ENCODE data around the gene MTX3.

MTX3 gene

GRCh38 chr5:79983618-79984017 is 7.4 kb downstream of the MTX3 start:
- Histone ChIP-seq H3K27me3 (ENCODE audit: control insufficient read depth in 1 of 2, insufficient read depth in 1 of 2, low read length in 2 of 2) (no peaks in the 10 kb centered on the region), H3K4ac (ENCODE audit: low read depth in 1 of 2, low read length in 2 of 2) (no peak overlapping the region), H4K91ac (ENCODE audit: low read length) (no peak overlapping the region), H3K23ac (ENCODE audit: low read length in 2 of 2) (no peak overlapping the region), H3K4me1 (ENCODE audit: control insufficient read depth, insufficient read depth, low read depth, low read length) (no peaks in the 10 kb centered on the region), H3K4me2 (ENCODE audit: low read length, poor library complexity, severe bottlenecking) (no peak overlapping the region), H3K36me3 (ENCODE audit: control insufficient read depth in 1 of 2, insufficient read depth in 2 of 2, low read depth in 1 of 2, low read length in 2 of 2) (peaks cover 2 to 91% of the 10 kb centered on the region in 2 experiments), H3K18ac (ENCODE audit: low read depth in 1 of 2, low read length in 2 of 2) (no peak overlapping the region), H4K8ac (ENCODE audit: low read length) (no peak overlapping the region), H2BK5ac (ENCODE audit: low read depth, low read length, poor library complexity, severe bottlenecking) (no peak overlapping the region), H2BK120ac (ENCODE audit: low read depth, low read length) (no peak overlapping the region), H3K14ac (ENCODE audit: low read length in 2 of 2) (no peak overlapping the region), H3K9ac (ENCODE audit: low read length) (no peak overlapping the region), H2BK15ac (ENCODE audit: low read depth, poor library complexity, severe bottlenecking) (no peak overlapping the region), H3K27ac (ENCODE audit: low read length, poor library complexity, severe bottlenecking) (no peak overlapping the region), H3K4me3 (ENCODE audit: insufficient read depth in 1 of 2, low read depth in 1 of 2, low read length in 2 of 2) (no peak overlapping the region), H2AFZ (ENCODE audit: low read depth, low read length) (no peak overlapping the region), H2AK5ac (ENCODE audit: low read length, severe bottlenecking) (no peak overlapping the region), H2BK12ac (ENCODE audit: low read length in 2 of 2) (no peak overlapping the region), H3K79me1 (replicated peaks; ENCODE audit: low read length, poor library complexity, severe bottlenecking) (peaks cover 2% of the 10 kb centered on the region), H3K9me3 (ENCODE audit: control insufficient read depth, low read length) (no peaks in the 10 kb centered on the region)
- WGBS, result 95% methylated on average over 7 of the region's 7 CpGs
- DNase-seq, result no peak

- WGBS, result 90% methylated on average over 1 of the region's 1 CpG
- H2BK12ac ChIP-seq (ENCODE audit: low read length in 2 of 2), result no peak overlapping the region
- no peaks in the 10 kb centered on the region for H3K27me3 ChIP-seq (ENCODE audit: control insufficient read depth in 1 of 2, insufficient read depth in 1 of 2, low read length in 2 of 2)
- H3K9me3 ChIP-seq (ENCODE audit: control insufficient read depth, low read length), result no peaks in the 10 kb centered on the region
- H2BK120ac ChIP-seq (ENCODE audit: low read depth, low read length), result no peak overlapping the region
- H3K4ac ChIP-seq (ENCODE audit: low read depth in 1 of 2, low read length in 2 of 2), result no peak overlapping the region
- H2AK5ac ChIP-seq (ENCODE audit: low read length, severe bottlenecking), result no peak overlapping the region
- no peak overlapping the region for H3K9ac ChIP-seq (ENCODE audit: low read length)
- no peak for DNase-seq
- H2AFZ ChIP-seq (ENCODE audit: low read depth, low read length), result no peak overlapping the region
- H3K18ac ChIP-seq (ENCODE audit: low read depth in 1 of 2, low read length in 2 of 2), result no peak overlapping the region
- H2BK15ac ChIP-seq (ENCODE audit: low read depth, poor library complexity, severe bottlenecking), result no peak overlapping the region
- no peaks in the 10 kb centered on the region for H3K4me1 ChIP-seq (ENCODE audit: control insufficient read depth, insufficient read depth, low read depth, low read length)
- no peak overlapping the region for H3K27ac ChIP-seq (ENCODE audit: low read length, poor library complexity, severe bottlenecking)
- H3K4me3 ChIP-seq (ENCODE audit: insufficient read depth in 1 of 2, low read depth in 1 of 2, low read length in 2 of 2), result no peak overlapping the region
- H3K4me2 ChIP-seq (ENCODE audit: low read length, poor library complexity, severe bottlenecking), result no peak overlapping the region
- H3K79me1 ChIP-seq (replicated peaks; ENCODE audit: low read length, poor library complexity, severe bottlenecking), result peaks cover 5% of the 10 kb centered on the region
- no peak overlapping the region for H4K91ac ChIP-seq (ENCODE audit: low read length)
- no peak overlapping the region for H4K8ac ChIP-seq (ENCODE audit: low read length)
- no peak overlapping the region for H2BK5ac ChIP-seq (ENCODE audit: low read depth, low read length, poor library complexity, severe bottlenecking)
- H3K36me3 ChIP-seq (ENCODE audit: control insufficient read depth in 1 of 2, insufficient read depth in 2 of 2, low read depth in 1 of 2, low read length in 2 of 2), result peaks cover 9 to 93% of the 10 kb centered on the region in 2 experiments
- H3K14ac ChIP-seq (ENCODE audit: low read length in 2 of 2), result no peak overlapping the region
- H3K23ac ChIP-seq (ENCODE audit: low read length in 2 of 2), result no peak overlapping the region
These were observed 8.9 kb downstream of the MTX3 start for GRCh38 chr5:79982136-79982535.

- no peak overlapping the region for H2BK15ac ChIP-seq (ENCODE audit: low read depth, poor library complexity, severe bottlenecking)
- no peak overlapping the region for H2AK5ac ChIP-seq (ENCODE audit: low read length, severe bottlenecking)
- H3K9ac ChIP-seq (ENCODE audit: low read length), result no peak overlapping the region
- H3K9me3 ChIP-seq (ENCODE audit: control insufficient read depth, low read length), result no peaks in the 10 kb centered on the region
- no peak overlapping the region for H2BK12ac ChIP-seq (ENCODE audit: low read length in 2 of 2)
- no peak overlapping the region for H2AFZ ChIP-seq (ENCODE audit: low read depth, low read length)
- WGBS, result 98% methylated on average over 6 of the region's 7 CpGs
- peaks cover 6 to 47% of the 10 kb centered on the region in 2 experiments for H3K36me3 ChIP-seq (ENCODE audit: control insufficient read depth in 1 of 2, insufficient read depth in 2 of 2, low read depth in 1 of 2, low read length in 2 of 2)
- no peaks in the 10 kb centered on the region for H3K27me3 ChIP-seq (ENCODE audit: control insufficient read depth in 1 of 2, insufficient read depth in 1 of 2, low read length in 2 of 2)
- H3K4me1 ChIP-seq (ENCODE audit: control insufficient read depth, insufficient read depth, low read depth, low read length), result no peaks in the 10 kb centered on the region
- H4K8ac ChIP-seq (ENCODE audit: low read length), result no peak overlapping the region
- H3K27ac ChIP-seq (ENCODE audit: low read length, poor library complexity, severe bottlenecking), result no peak overlapping the region
- H3K4me2 ChIP-seq (ENCODE audit: low read length, poor library complexity, severe bottlenecking), result no peak overlapping the region
- no peak overlapping the region for H3K23ac ChIP-seq (ENCODE audit: low read length in 2 of 2)
- no peak overlapping the region for H2BK120ac ChIP-seq (ENCODE audit: low read depth, low read length)
- H3K79me1 ChIP-seq (replicated peaks; ENCODE audit: low read length, poor library complexity, severe bottlenecking), result peaks cover 3% of the 10 kb centered on the region
- DNase-seq, result peak; percentile 15
- H2BK5ac ChIP-seq (ENCODE audit: low read depth, low read length, poor library complexity, severe bottlenecking), result no peak overlapping the region
- no peak overlapping the region for H3K4ac ChIP-seq (ENCODE audit: low read depth in 1 of 2, low read length in 2 of 2)
- no peak overlapping the region for H3K14ac ChIP-seq (ENCODE audit: low read length in 2 of 2)
- H3K18ac ChIP-seq (ENCODE audit: low read depth in 1 of 2, low read length in 2 of 2), result no peak overlapping the region
- no peak overlapping the region for H3K4me3 ChIP-seq (ENCODE audit: insufficient read depth in 1 of 2, low read depth in 1 of 2, low read length in 2 of 2)
- H4K91ac ChIP-seq (ENCODE audit: low read length), result no peak overlapping the region
These were observed 14.1 kb downstream of the MTX3 start for GRCh38 chr5:79976759-79977515.

- H4K91ac ChIP-seq (ENCODE audit: low read length), result no peak overlapping the region
- no peak overlapping the region for H3K4me2 ChIP-seq (ENCODE audit: low read length, poor library complexity, severe bottlenecking)
- WGBS, result 95% methylated on average over 4 of the region's 5 CpGs
- H3K9ac ChIP-seq (ENCODE audit: low read length), result no peak overlapping the region
- no peaks in the 10 kb centered on the region for H3K27me3 ChIP-seq (ENCODE audit: control insufficient read depth in 1 of 2, insufficient read depth in 1 of 2, low read length in 2 of 2)
- no peak overlapping the region for H2BK5ac ChIP-seq (ENCODE audit: low read depth, low read length, poor library complexity, severe bottlenecking)
- H2AK5ac ChIP-seq (ENCODE audit: low read length, severe bottlenecking), result no peak overlapping the region
- H3K4ac ChIP-seq (ENCODE audit: low read depth in 1 of 2, low read length in 2 of 2), result no peak overlapping the region
- H3K36me3 ChIP-seq (ENCODE audit: control insufficient read depth in 1 of 2, insufficient read depth in 2 of 2, low read depth in 1 of 2, low read length in 2 of 2), result peaks cover 6 to 35% of the 10 kb centered on the region in 2 experiments
- no peak overlapping the region for H2BK120ac ChIP-seq (ENCODE audit: low read depth, low read length)
- no peak overlapping the region for H3K14ac ChIP-seq (ENCODE audit: low read length in 2 of 2)
- no peak overlapping the region for H2AFZ ChIP-seq (ENCODE audit: low read depth, low read length)
- no peaks in the 10 kb centered on the region for H3K9me3 ChIP-seq (ENCODE audit: control insufficient read depth, low read length)
- DNase-seq, result no peak
- no peak overlapping the region for H3K23ac ChIP-seq (ENCODE audit: low read length in 2 of 2)
- no peak overlapping the region for H3K27ac ChIP-seq (ENCODE audit: low read length, poor library complexity, severe bottlenecking)
- no peak overlapping the region for H3K4me3 ChIP-seq (ENCODE audit: insufficient read depth in 1 of 2, low read depth in 1 of 2, low read length in 2 of 2)
- no peak overlapping the region for H2BK12ac ChIP-seq (ENCODE audit: low read length in 2 of 2)
- peaks cover 3% of the 10 kb centered on the region for H3K79me1 ChIP-seq (replicated peaks; ENCODE audit: low read length, poor library complexity, severe bottlenecking)
- H3K4me1 ChIP-seq (ENCODE audit: control insufficient read depth, insufficient read depth, low read depth, low read length), result no peaks in the 10 kb centered on the region
- no peak overlapping the region for H2BK15ac ChIP-seq (ENCODE audit: low read depth, poor library complexity, severe bottlenecking)
- no peak overlapping the region for H3K18ac ChIP-seq (ENCODE audit: low read depth in 1 of 2, low read length in 2 of 2)
- H4K8ac ChIP-seq (ENCODE audit: low read length), result no peak overlapping the region
These were observed 15.6 kb downstream of the MTX3 start for GRCh38 chr5:79975422-79975821.

Measured in mesenchymal stem cell (in vitro differentiated cells and primary cell).